ENCODE results near the gene CIC.
"Not testable (repeated sequence)": the region's sequence is repeated elsewhere in the genome, so short reads cannot be mapped to it uniquely, and the experiment has no call there.

The CIC gene

GRCh38 chr19:42316223-42317211 lies 47.5 kb downstream of the CIC start:
- DNase-seq = no peak

DNA sequence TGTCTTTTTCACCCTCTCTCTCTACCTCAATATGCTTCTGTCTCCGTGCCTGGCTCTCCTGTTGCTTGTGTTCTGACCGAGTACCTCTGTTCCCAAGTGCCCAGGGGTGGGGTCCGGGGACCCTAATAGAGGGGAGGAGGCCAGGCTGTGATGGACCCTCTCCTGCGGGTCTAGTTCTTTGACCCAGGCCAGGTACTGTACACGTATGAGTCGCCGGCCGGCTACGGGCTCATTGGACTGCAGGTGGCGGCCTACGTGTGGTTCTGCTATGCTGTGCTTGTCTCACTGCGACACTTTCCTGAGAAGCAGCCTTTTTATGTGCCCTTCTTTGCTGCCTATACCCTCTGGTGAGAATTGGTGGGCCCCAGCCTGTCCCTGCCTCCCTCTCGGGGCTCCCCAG lies 48.5 kb downstream of the CIC start:
- no peak for DNase-seq

- DNase-seq = no peak
Measured at GRCh38 chr19:42322305-42322704, 53.3 kb downstream of the CIC start.

GRCh38 chr19:42323473-42323851 lies 54.4 kb downstream of the CIC start:
- no peak for DNase-seq

GRCh38 chr19:42323852-42324654 lies 55.0 kb downstream of the CIC start:
- DNase-seq = no peak

GRCh38 chr19:42324655-42325307 lies 55.7 kb downstream of the CIC start:
- DNase-seq = no peak

- DNase-seq = peak; percentile 96
Measured at GRCh38 chr19:42325308-42325895, 56.4 kb downstream of the CIC start, which contains the start of gene MEGF8. TSS of gene MEGF8 (plus strand) at chr19:42325635. CDS start at chr19:42326244, 609 bp downstream.

DNA sequence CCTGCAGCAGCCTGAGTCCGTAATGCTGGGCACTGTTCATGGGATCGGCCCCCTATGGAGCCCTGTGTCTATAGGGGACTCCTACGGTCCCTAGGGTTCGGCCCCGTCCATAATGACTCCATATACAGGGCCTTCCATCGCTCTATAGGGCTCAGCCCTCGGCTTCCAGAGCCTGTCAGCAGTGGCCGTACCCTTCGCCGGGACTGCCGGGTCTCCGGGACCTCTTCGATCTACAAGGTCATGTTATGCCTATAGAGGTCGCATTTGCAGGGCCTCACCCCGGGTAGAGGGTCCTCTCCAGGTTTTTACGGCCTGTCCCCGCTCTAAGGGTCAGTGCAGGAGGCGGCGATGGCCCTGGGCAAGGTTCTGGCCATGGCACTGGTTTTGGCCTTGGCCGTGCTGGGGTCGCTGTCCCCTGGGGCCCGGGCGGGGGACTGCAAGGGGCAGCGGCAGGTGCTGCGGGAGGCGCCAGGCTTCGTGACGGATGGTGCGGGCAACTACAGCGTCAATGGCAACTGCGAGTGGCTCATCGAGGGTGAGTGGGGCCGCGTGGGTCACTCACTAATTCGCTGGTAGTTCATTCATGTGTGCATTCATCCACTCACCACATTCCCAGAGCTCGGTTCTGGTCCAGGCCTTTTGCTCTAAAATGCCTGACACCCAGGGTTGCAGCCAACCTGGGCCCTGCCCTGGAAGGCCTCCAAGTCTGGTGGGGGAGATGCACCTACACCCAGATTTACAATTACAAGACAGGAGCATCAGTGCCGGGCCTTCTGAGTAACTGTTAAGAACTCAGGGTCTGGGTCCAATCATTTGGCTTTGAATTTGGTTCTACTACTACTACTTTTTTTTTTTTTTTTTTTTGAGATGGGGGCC lies 57.1 kb downstream of the CIC start:
- DNase-seq = no peak

DNA sequence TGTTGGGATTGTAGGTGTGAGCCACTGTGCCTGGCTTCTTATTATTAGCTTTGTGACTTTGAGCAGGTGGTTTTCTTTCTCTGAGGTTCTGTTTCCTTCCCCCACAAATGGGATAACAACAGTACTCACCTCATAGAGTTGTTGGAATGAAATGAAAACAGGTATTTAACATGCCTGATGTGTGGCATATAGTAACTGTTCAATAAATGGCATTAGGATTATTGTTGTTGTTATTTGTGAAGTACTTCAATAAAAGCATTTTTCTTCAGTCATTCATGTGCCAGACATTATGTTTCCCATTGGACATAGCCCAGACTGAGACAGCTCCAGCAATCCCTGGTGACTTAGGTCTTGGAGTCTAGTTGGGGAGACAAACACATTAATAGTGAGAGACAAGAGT lies 57.9 kb downstream of the CIC start:
- DNase-seq = no peak

- no peak for DNase-seq
Measured at GRCh38 chr19:42327381-42327780, 58.3 kb downstream of the CIC start.

DNA sequence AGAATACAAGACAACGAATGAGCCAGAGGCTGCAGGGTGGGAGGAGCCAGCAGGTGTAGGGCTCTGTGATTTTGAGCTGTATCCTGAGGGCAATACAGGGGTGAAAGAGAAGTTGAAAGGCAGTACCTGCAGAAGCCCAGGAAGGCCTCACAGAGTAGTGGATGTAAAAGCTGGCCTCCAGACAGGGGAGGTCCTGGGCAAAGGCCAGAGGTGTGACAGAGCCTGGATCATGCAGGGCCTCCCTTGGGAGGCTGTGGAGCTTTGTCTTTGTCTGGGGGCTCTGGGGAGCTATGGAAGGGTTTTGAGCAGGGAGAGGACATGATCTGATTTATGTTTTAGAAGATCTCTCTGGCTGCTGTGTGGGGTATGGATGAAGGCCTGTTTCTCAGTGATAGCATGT lies 59.1 kb downstream of the CIC start:
- no peak for DNase-seq

- DNase-seq = no peak
Measured at GRCh38 chr19:42328854-42329253, 59.8 kb downstream of the CIC start.

- DNase-seq = no peak
Measured at GRCh38 chr19:42330241-42330711, 61.2 kb downstream of the CIC start.

GRCh38 chr19:42331333-42331732 lies 62.3 kb downstream of the CIC start:
- DNase-seq = not testable (repeated sequence)

GRCh38 chr19:42332059-42332458 lies 63.0 kb downstream of the CIC start:
- DNase-seq = no peak

DNA sequence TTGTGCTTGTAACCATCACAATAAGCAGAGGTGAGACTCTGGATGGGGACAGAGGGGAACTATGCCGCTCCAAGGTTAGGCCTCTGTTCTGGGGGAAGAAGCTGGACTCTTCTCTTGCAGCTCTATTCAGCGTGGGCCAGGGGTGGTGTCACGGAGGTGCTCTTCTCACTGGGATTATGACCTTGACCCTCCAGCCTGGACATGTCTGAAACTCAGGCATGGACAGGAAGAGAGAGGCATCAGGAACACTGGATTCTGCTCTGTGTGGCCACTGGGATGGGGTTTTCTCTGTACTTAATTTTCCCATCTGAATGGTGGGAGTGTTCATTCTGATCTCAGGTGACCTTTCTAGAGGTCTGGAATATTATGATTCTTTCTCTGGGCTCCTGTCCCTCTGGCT lies 64.0 kb downstream of the CIC start:
- no peak for DNase-seq

- no peak for DNase-seq
Measured at GRCh38 chr19:42333975-42334696, 65.1 kb downstream of the CIC start.

GRCh38 chr19:42334697-42335373 lies 65.8 kb downstream of the CIC start:
- DNase-seq = no peak

- DNase-seq = peak; percentile 20
Measured at GRCh38 chr19:42335374-42335936, 66.4 kb downstream of the CIC start.

- no peak for DNase-seq
Measured at GRCh38 chr19:42335971-42336370, 66.9 kb downstream of the CIC start.

Data from GF-D8 (cell line).